Thoracic aorta (tissue), 2 donors: ENCODE measurements around the gene AK1. TPM values are rescaled to one million over a fixed set of nuclear protein-coding genes. Genes with fewer than 3 reads are reported as not detected.

Experiments used
- ATAC-seq: fragments of 150-250 bp; one replicate; pipeline ENCODE4 v1.8.0; 2017; ENCODE audit warnings: low read depth; ENCODE audit not compliant: insufficient number of reproducible peaks, low FRiP score
- DNase-seq: peaks from one replicate; pipeline ENCODE4 v3.0.0-alpha.2; 2020; ENCODE audit warnings: low spot score
- H3K27ac ChIP-seq, 2 donors: fragments of 200-600 bp; sonication (generic); 1 replicate in 1 of 2; 2 replicates in 1 of 2; pipeline ENCODE4 v1.5.1; 2016; ENCODE audit warnings: mild to moderate bottlenecking in 2 of 2, moderate library complexity in 2 of 2
- H3K27me3 ChIP-seq: fragments of 200-600 bp; sonication (generic); replicated peaks from 2 replicates; pipeline ENCODE4 v1.6.0; 2016; ENCODE audit warnings: mild to moderate bottlenecking; ENCODE audit not compliant: insufficient read depth
- H3K36me3 ChIP-seq: fragments of 200-600 bp; sonication (generic); one replicate; pipeline ENCODE4 v1.5.1; 2016
- H3K4me1 ChIP-seq, 2 donors: fragments of 200-600 bp; sonication (generic); 1 replicate in 1 of 2; 2 replicates in 1 of 2; pipeline versions ENCODE4 v1.5.1 to v1.6.0; 2016; ENCODE audit warnings: low read depth in 2 of 2, mild to moderate bottlenecking in 1 of 2; ENCODE audit not compliant: control insufficient read depth in 1 of 2
- H3K4me3 ChIP-seq: fragments of 200-600 bp; sonication (generic); 2 replicates; pipeline ENCODE4 v1.5.1; 2016; ENCODE audit warnings: mild to moderate bottlenecking
- H3K9me3 ChIP-seq: fragments of 200-600 bp; sonication (generic); 2 replicates; pipeline ENCODE4 v1.5.1; 2016
- CTCF ChIP-seq: fragments of 200-600 bp; sonication (generic); IDR thresholded peaks from one replicate; pipeline ENCODE4 v1.5.1; 2019; ENCODE audit warnings: antibody characterized with exemption
- total RNA-seq, 2 donors: library from RNA; depleted of rRNA; stranded (reverse); fragments of >200 nt; gene quantifications; one replicate each; pipeline versions ENCODE4 v1.1.0 to v1.2.3, GENCODE V29; 2016

Gene AK1
- total RNA-seq, 2 donors from 2014 or later, result 35.1 to 77.7 TPM

GRCh38 chr9:127835991-127836516 lies 41.4 kb downstream of the AK1 start:
- H3K4me3 ChIP-seq, result peak overlapping the region; percentile 58
- H3K36me3 ChIP-seq, result peaks cover 5% of the 10 kb centered on the region
- peaks cover 75 to 97% of the 10 kb centered on the region in 2 donors for H3K4me1 ChIP-seq
- peak; percentile 10 for ATAC-seq
- peak overlapping the region; percentile 95 to 97 for H3K27ac ChIP-seq
- no peaks in the 10 kb centered on the region for H3K9me3 ChIP-seq
- DNase-seq, result no peak
- TF ChIP-seq CTCF, result no peak
- H3K27me3 ChIP-seq, result no peaks in the 10 kb centered on the region

- TF ChIP-seq CTCF, result no peak
Observed at GRCh38 chr9:127833555-127833954, 43.9 kb downstream of the AK1 start.

GRCh38 chr9:127832248-127832647 lies 45.2 kb downstream of the AK1 start:
- peaks cover 66 to 96% of the 10 kb centered on the region in 2 donors for H3K4me1 ChIP-seq
- no peak for ATAC-seq
- no peaks in the 10 kb centered on the region for H3K9me3 ChIP-seq
- no peak for DNase-seq
- no peaks in the 10 kb centered on the region for H3K27me3 ChIP-seq
- H3K4me3 ChIP-seq, result peak overlapping the region; percentile 19
- H3K36me3 ChIP-seq, result no peaks in the 10 kb centered on the region
- peak overlapping the region; percentile 80 to 95 for H3K27ac ChIP-seq
- TF ChIP-seq CTCF, result no peak

More at GRCh38 chr9:127833555-127833954, 43.9 kb downstream of the AK1 start:
- no peaks in the 10 kb centered on the region for H3K27me3 ChIP-seq
- no peaks in the 10 kb centered on the region for H3K9me3 ChIP-seq
- no peak for ATAC-seq
- no peaks in the 10 kb centered on the region for H3K36me3 ChIP-seq
- H3K4me3 ChIP-seq, result no peak overlapping the region
- no peak for DNase-seq
- H3K4me1 ChIP-seq, result peaks cover 72 to 97% of the 10 kb centered on the region in 2 donors
- H3K27ac ChIP-seq, result peak overlapping the region; percentile 80 to 95

- no peaks in the 10 kb centered on the region for H3K27me3 ChIP-seq
- H3K27ac ChIP-seq, result peak overlapping the region; percentile 76 to 85
- no peaks in the 10 kb centered on the region for H3K9me3 ChIP-seq
- no peak overlapping the region for H3K4me3 ChIP-seq
- ATAC-seq (no peak), DNase-seq (no peak)
- peaks cover 42 to 85% of the 10 kb centered on the region in 2 donors for H3K4me1 ChIP-seq
- TF ChIP-seq CTCF, result no peak
- H3K36me3 ChIP-seq, result peaks cover 14% of the 10 kb centered on the region
Observed at GRCh38 chr9:127829205-127829906, 48.1 kb downstream of the AK1 start.

- no peaks in the 10 kb centered on the region for H3K9me3 ChIP-seq
- peak; percentile 37 for ATAC-seq
- H3K36me3 ChIP-seq, result peaks cover 21% of the 10 kb centered on the region
- peaks cover 36 to 76% of the 10 kb centered on the region in 2 donors for H3K4me1 ChIP-seq
- peak overlapping the region; percentile 61 for H3K4me3 ChIP-seq
- H3K27ac ChIP-seq, result peak overlapping the region; percentile 76 to 85
- TF ChIP-seq CTCF, result no peak
- peak; percentile 78 for DNase-seq
- no peaks in the 10 kb centered on the region for H3K27me3 ChIP-seq
Observed at GRCh38 chr9:127828262-127829031, 49.0 kb downstream of the AK1 start.
